HG03196 (cell line): ENCODE results near the gene CPA1.
"Not testable (repeated sequence)": the region's sequence is repeated elsewhere in the genome, so short reads cannot be mapped to it uniquely, and the experiment has no call there.

Experiments used
- ATAC-seq: cut with Tn5 transposase; IDR thresholded peaks from one replicate; pipeline ENCODE4 v1.9.1; 2021; ENCODE audit not compliant: unreplicated experiment

The CPA1 gene

GRCh38 chr7:130371046-130371445 is 9.2 kb upstream of the CPA1 start:
- ATAC-seq, result no peak

- no peak for ATAC-seq
These were observed 7.7 kb upstream of the CPA1 start for GRCh38 chr7:130372402-130373165.

- ATAC-seq, result no peak
These were observed 5.8 kb upstream of the CPA1 start for GRCh38 chr7:130374507-130374906.

- not testable (repeated sequence) for ATAC-seq
These were observed 3.8 kb upstream of the CPA1 start for GRCh38 chr7:130376461-130376860.

DNA sequence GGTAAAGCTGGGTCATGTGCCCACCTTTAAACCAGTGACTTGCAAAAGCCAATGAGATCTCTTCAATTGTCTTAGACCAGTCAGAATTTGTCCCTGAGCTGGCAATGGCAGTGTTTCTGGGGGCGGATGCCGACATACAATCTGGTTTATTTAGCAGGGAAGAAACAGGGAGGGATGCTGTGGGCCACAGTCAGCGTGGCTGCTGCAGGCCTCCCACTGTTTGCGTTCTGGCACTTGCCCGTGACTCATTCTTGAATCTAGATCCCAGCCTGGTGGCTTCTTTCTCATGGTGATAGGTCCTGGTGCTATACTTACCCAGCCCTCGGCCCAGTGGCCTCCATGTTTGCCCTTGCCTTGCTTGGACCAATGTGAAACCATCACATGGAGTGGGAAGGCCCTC is 3.1 kb upstream of the CPA1 start:
- ATAC-seq, result no peak

DNA sequence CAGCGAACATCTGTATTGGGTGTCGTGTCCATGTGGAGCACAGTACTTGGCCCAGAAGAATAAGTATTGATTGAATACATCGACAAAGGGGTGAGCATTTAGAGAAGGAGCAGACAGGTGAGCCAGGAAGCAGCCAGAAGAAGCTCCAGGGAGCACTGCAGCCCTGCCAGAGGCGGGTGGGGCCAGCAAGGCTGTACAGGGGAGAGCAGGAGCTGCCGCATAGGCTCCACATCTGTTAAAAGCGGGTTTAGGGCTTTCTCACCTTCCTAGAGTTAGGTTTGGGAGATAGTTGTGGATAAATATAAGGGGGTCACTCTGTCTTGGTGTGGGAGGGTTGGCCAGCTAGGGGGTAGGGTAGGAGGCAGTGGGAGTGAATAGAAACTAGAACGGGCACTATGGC is 1.3 kb upstream of the CPA1 start:
- no peak for ATAC-seq

- ATAC-seq, result no peak
These were observed 768 bp upstream of the CPA1 start for GRCh38 chr7:130379532-130379920.

- no peak for ATAC-seq
These were observed 664 bp downstream of the CPA1 start for GRCh38 chr7:130380861-130381455.

DNA sequence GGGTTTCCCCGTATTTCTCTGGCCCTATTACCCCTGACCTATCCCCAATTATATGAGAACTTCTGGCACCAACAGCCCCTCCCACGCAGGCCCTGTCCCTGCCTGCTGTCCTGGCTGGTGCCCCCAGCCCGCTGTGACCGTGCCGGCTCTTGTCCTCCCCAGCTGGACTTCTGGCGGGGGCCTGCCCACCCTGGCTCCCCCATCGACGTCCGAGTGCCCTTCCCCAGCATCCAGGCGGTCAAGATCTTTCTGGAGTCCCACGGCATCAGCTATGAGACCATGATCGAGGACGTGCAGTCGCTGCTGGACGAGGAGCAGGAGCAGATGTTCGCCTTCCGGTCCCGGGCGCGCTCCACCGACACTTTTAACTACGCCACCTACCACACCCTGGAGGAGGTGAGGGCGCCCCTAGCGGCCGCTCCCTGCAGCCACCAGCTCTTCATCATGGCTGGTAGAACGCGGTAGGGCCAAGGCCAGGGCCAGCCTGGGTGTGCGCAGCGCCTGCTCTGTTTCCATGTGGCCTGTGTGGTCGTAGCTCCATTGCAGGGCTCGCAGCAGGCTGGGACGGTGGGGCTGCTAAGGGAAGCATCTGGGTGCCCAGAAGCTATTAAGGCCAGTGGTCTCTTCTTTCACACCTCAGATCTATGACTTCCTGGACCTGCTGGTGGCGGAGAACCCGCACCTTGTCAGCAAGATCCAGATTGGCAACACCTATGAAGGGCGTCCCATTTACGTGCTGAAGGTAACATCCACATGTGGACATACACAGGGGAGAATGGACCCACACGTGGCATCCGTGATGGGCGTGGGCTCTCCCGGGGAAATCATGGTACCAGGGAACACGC is 1.4 kb downstream of the CPA1 start:
- no peak for ATAC-seq

- ATAC-seq, result no peak
These were observed 3.1 kb downstream of the CPA1 start for GRCh38 chr7:130383187-130383980.

- ATAC-seq, result no peak
These were observed 4.1 kb downstream of the CPA1 start for GRCh38 chr7:130384371-130384801.

GRCh38 chr7:130384841-130385599 is 4.7 kb downstream of the CPA1 start:
- no peak for ATAC-seq

- no peak for ATAC-seq
These were observed 5.3 kb downstream of the CPA1 start for GRCh38 chr7:130385600-130386066.

DNA sequence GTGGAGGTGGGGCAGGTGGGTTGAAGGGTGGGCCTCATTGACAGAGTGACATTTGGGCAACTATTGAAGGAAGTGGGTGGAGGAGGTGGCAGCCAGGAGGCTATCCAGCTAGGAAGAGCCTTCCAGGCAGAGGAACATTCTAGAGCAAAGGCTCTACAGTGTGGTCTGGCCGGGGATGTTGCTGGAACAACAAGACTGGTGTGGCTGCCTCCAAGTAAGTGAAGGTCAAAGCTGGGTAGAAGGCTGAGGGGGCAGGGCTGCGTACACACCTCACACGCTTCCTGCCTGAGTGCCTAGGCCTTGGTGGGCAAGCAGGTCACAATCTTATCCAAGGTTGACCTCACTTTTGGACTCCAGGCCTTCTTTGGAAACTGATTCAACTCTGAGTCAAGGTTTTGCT is 6.6 kb downstream of the CPA1 start:
- ATAC-seq, result no peak

DNA sequence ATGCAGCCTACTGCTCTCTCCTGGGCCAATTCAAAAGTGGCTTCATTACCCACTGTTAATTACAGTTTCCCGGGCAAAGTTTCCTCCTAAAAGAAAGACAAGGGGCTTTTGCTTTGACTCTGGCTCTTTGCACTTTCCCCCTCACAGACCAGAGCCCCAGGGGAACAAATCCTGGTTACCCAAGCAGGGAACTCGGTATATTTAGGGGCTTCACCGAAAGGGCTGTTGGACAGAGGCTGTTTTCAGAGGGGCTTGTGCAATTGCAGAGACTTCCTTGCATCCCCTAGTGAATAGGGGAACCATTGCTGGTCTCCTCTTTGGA is 7.0 kb downstream of the CPA1 start:
- ATAC-seq, result no peak

- ATAC-seq, result no peak
These were observed 7.5 kb downstream of the CPA1 start for GRCh38 chr7:130387628-130388403.

DNA sequence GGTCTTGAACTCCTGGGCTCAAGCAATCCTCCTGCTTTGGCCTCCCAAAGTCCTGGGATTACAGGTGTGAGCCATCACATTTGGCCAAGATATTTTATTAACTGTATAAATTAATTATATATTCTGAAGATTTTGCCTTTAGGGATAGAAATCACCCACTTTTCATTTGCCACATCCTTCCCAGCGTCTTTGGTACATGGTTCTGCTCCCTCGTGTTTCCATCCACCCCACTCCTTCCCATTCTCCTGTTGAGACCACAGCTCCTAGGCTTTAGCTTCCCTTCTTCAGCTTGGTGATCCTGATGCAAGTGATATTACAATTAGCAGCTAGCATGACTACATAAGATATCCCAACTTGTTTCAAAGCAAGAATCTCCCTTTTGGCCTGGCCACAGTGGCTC is 8.4 kb downstream of the CPA1 start:
- ATAC-seq, result no peak

DNA sequence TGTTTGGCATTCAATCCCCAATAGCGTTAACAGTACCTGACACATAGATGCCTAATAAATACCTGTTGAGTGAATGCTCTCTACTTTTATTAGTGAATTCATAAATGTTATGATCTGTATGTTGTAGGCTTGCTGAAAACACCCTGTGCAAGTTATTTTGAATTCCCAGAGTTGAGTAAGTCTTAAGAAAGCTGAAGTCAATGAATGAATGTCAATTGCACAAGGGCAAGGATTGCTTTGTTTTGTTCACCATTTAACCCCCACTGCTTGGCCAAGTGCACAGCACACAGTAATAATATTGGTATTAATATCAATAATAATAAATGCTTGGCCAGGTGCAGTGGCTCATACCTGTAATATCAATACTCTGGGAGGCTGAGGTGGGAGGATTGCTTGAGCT is 10.2 kb downstream of the CPA1 start:
- no peak for ATAC-seq

GRCh38 chr7:130393101-130393561 is 12.8 kb downstream of the CPA1 start:
- ATAC-seq, result no peak
